GM18502 (cell line): ENCODE data around the gene RAD54L.
"Not testable (repeated sequence)": the region's sequence is repeated elsewhere in the genome, so short reads cannot be mapped to it uniquely, and the experiment has no call there.

Source experiments
- ATAC-seq: cut with Tn5 transposase; IDR thresholded peaks from one replicate; pipeline ENCODE4 v1.9.1; 2021; ENCODE audit warnings: mild to moderate bottlenecking; ENCODE audit not compliant: unreplicated experiment, poor library complexity

RAD54L gene

GRCh38 chr1:46317323-46317722 lies 69.8 kb downstream of the RAD54L start:
- ATAC-seq: no peak

- ATAC-seq: not testable (repeated sequence)
Observed at GRCh38 chr1:46319301-46319700, 71.7 kb downstream of the RAD54L start.

- ATAC-seq: not testable (repeated sequence)
Observed at GRCh38 chr1:46319960-46320914, 72.7 kb downstream of the RAD54L start.

GRCh38 chr1:46322191-46322590 lies 74.6 kb downstream of the RAD54L start:
- ATAC-seq: not testable (repeated sequence)

GRCh38 chr1:46325285-46326076 lies 77.9 kb downstream of the RAD54L start:
- not testable (repeated sequence) for ATAC-seq
